PC-9 (cell line): ENCODE results near the gene REPS1.
"Not testable (repeated sequence)": the region's sequence is repeated elsewhere in the genome, so short reads cannot be mapped to it uniquely, and the experiment has no call there.

ENCODE experiments used
- CTCF ChIP-seq: fragments of 200-600 bp; sonication (generic); conservative IDR thresholded peaks from 2 replicates; pipeline ENCODE4 v1.6.1; 2017; ENCODE audit warnings: mixed run types, antibody characterized with exemption, mild to moderate bottlenecking, moderate library complexity
- EZH2 ChIP-seq: fragments of 200-600 bp; sonication (generic); IDR thresholded peaks from 2 replicates; pipeline ENCODE4 v1.8.0; 2017; ENCODE audit warnings: antibody characterized with exemption, low read depth

- not testable (repeated sequence) for TF ChIP-seq EZH2, CTCF
Observed at GRCh38 chr6:138936873-138937272, 51.2 kb downstream of the REPS1 start.
